Measurements from ENCODE around the gene NIPBL.
"Not testable (repeated sequence)": the region's sequence is repeated elsewhere in the genome, so short reads cannot be mapped to it uniquely, and the experiment has no call there.

Gene NIPBL

DNA sequence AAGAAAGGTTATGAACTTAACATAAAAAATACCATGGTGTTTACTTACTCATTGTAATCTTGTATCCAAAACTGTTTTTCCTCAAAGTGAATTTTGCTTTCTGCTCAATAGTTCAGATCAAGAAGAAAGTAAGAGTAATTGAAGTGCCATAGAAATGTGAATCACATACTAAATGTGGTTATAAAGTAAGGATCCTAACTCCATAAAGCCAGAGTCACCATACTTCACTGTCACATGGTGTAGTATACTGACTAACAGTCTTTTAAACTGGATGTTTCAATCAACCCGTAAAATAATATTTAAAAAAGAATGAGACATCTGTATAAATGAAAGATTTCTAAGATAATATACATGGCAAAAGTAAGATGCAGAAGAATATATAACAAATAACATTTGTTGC is 72.1 kb downstream of the NIPBL start:
- no peak for DNase-seq

DNA sequence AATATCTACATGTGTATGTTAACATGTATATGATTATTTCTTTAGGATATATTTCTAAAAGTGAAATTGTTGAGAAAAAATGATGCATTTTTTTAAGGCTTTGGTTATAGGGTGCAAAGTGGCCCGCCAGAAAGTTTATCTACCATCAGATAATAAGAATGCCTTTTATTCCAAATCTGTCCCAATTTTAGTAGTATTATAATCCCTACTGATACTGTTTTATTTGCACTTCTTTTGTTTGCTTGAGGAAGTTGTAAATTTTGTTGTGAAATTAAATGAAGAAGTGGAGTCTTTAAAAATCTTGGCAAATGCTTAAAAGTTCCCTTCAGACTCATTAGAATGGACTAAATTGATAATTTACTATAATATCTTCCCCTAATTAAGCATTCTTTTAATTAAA is 73.0 kb downstream of the NIPBL start:
- no peak for DNase-seq

DNA sequence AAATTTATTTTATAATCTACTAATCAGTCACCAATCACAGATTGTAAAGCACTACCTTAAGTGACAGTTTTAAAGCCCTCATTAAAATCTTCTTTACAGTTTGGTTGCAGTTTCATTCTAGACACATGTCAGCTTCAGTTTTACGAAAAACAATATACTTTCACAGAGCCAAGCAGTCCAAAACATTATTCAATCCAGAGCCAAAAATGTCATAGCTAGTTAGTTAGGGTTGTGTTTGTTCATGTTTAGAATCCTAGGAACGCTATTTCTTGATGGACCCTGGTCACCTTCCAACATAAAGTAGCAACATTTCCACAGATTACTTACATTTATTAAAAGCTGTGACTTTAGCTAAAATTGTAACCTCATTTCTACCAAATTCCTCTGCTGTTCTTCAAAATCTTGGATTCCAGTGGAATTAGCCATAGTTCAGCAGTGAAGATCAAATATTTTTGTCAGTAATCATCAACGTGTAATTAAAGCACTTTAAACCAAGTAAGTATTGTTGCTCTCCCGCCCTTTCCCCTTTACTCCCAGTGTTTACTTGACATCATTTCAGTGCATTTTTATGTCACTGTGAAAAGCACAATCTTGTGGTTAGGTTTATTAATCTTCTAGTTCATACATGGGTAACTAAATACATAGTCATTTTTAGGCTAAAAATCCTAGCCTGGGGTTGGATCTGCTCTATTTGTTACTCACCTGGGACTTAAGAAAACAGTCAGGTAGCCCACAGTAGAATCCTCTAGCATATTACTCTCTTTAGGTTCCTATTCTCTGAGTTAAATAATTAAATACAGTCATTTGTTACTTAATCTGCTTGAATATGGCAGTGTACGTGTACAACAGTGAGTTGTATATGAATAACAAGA is 74.3 kb downstream of the NIPBL start:
- no peak for DNase-seq

DNA sequence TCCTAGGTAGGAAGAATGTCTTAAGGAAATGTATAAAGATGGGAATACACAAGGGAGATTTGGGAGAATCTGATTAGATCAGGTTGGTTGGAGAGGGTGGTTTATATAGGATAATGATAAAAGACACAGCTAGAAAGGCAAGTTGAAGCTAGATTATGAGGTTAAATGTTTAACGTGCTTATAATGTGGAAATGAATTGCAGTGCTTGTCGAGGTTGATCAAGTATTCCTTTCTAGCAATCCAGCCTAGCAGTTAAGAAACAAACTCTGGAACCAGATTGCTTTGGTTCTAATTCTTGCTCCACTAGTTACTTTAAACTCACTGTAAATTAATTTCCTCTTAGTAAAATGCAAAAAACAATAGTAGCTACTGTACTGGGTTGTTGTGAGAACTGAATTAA is 76.5 kb downstream of the NIPBL start:
- DNase-seq, result no peak

DNA sequence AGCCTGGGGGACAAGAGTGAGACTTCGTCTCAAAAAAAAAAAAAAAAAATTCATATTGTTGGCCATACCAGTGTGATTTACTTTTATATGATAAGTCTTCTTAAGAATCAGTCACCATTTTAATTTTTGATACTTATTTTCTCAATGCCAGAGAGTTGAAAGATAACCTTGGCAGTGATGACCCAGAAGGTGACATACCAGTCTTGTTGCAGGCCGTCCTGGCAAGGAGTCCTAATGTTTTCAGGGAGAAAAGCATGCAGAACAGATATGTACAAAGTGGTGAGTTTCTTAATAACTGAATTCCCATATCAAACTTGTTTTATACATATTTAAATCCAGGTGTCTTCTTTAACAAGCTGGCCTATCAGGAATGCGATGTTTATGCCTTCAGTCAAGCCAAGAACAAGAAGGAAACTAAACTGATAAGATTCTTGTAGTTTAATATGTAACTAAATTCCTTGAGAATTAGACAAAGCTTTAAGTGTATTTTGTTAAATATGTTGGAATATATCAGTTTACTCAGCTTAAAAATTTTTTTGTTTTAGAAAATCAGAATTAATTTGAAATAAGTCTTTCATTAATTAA is 81.5 kb downstream of the NIPBL start:
- DNase-seq, result no peak

DNA sequence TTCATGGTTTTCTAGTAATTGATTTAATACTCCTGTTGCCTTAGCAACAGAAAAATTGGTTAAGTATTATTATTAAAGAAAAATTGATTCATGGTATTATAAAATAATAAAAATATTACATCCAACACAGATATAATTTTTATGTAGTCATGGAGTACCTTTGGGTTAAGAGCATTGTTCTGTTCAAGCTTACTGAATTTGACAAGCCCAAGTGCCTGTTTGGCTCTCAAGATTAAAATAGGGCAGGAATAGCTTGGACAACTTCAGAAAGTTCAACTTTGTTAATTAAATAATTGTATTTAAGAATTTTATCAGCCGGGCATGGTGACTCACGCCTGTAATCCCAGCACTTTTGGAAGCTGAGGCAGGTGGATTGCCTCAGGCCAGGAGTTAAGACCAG is 82.0 kb downstream of the NIPBL start:
- DNase-seq, result no peak

DNA sequence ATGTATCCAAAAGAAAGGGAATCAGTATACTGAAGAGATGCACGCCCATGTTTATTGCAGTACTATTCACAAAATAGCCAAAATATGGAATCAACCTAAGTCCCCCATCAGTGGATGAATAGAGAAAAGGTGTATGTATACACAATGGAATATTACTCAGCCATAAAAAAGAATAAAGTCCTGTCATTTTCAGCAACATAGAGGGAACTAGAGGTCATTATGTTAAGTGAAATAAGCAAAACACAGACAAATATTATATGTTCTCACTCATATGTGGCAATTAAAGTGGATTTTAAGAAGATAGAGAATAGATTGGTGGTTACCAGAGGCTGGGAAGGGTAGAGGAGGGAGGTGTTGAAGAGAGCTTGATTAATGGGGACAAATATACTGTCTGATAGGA is 88.6 kb downstream of the NIPBL start:
- DNase-seq, result no peak

DNA sequence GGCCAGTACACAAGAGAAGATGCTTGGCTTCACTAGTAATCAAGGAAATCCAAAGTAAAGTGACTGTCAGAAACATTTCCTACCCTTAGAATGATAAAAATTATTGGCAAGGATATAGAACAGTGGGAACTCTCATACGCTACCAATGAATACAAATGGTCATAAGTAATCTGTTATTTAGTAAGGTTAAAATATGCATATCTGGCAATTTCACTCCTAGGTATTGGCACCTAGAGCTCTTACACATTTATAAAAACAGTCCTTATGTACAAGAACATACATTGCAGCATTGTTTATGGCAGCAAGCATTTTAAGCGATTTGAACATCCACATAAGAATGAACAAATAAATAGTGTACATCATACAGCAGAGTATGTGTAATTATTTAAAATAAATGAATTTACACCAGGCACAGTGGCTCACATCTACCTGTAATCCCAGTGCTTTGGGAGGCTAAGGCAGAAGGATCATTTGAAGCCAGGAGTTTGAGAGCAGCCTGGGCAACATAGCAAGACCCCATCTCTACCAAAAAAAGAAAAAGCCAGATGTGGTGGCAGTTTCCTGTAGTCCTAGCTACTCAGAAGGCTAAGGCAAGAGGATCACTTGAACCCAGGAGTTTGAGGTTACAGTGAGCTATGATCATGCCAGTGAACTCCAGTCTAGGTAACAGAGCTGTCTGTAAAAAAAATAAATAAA is 93.3 kb downstream of the NIPBL start:
- no peak for DNase-seq

DNA sequence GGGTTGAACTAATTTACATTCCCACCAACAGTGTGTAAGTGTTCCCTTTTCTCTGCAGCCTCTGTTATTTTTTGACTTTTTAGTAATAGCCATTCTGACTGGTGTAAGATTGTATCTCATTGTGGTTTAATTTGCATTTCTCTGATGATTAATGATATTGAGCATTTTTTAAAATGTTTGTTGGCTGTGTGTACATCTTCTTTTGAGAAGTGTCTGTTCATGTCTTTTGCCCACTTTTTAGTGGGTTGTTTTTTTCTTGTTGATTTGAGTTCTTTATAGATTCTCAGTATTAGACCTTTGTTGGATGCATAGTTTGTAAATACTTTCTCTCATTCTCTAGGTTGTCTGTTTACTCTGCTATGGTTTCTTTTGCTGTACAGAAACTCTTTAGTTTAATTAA is 101.6 kb downstream of the NIPBL start:
- no peak for DNase-seq

DNA sequence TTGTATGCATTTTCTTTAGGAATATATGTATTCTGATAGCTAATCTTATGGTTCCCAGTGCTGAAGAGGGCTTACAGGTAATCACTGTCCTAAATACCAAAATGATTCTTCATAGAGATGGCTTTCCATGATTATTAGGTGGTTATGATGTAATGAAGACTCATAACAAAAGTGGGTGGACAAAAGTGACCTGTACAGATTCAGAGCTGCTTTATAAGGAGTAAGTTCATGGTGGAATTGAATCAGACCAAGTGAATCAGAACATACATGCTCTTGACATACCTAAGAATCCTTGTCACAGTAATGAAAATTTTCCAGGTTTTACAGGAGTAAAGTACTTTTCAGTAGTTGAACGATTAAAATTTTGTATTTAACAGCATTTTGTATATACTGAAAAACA is 105.6 kb downstream of the NIPBL start:
- no peak for DNase-seq

DNA sequence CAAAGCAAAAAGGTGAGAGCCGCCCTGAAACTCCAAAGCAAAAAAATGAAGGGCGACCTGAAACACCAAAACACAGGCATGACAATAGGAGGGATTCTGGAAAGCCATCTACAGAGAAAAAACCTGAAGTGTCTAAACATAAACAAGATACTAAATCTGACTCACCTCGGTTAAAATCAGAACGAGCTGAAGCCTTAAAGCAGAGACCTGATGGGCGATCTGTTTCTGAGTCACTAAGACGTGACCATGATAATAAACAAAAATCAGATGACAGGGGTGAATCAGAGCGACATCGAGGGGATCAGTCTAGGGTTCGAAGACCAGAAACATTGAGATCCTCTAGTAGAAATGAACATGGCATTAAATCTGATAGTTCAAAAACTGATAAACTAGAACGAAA is 108.8 kb downstream of the NIPBL start:
- DNase-seq, result no peak

DNA sequence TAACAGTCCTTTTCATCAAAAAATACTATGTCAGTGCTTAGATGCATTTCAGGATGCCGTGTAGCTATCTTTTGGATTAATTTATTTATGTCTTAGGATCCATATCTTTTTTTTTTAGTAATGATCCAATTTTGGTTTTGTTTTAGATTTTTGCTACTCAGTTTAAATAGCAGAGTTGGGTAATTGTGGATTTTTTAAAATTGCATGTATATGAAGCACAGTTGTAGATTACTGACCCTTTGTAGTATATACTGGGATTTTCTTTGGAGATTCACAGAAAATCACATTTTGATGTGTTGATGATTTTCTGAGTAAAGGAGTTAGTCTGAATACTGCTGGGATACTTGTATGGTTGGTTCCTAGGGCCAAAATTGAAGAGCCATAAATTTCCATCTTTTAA is 111.8 kb downstream of the NIPBL start:
- DNase-seq, result no peak

DNA sequence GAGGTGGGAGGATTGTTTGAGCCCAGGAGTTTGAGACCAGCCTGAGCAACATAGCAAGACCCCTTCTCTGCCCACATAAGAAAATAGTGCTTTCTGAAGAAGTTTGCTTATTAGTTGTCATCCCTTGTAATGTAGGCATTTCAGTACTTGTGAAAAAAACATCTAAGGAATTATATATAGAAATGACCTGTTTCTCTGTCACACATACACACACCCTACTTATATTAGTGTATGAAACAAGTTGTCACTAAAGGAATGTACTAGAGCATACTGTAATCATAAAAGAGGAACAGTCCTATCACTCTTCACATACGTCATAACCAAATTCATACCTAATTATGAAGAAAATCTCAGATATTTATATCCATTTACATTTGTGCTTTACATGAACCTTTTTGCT is 122.0 kb downstream of the NIPBL start:
- no peak for DNase-seq

DNA sequence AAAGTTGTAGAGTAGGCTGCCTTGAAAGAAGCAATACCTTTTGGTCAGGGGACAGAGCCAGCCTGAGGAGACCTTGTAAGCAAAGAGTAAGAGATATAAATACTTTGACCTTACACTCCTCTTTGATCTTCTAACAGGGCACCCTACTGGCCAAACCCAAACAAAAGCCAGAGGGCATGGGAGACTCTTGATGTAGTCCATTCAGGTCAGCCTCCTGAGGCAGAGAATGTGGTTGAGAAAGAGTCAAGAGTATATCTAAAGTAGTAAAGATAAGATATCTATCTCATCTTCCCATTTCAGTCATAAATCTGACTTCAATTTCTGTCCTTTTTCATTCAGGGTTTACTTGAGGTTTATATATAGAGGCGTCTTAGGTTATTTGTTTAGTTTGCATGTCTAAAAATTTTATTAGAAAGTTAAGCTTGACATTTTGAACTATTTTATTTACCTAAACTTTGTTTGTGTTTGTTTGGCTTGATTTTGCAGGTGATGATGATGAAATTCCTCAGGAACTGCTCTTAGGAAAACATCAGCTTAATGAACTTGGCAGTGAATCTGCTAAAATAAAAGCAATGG is 125.7 kb downstream of the NIPBL start:
- no peak for DNase-seq

DNA sequence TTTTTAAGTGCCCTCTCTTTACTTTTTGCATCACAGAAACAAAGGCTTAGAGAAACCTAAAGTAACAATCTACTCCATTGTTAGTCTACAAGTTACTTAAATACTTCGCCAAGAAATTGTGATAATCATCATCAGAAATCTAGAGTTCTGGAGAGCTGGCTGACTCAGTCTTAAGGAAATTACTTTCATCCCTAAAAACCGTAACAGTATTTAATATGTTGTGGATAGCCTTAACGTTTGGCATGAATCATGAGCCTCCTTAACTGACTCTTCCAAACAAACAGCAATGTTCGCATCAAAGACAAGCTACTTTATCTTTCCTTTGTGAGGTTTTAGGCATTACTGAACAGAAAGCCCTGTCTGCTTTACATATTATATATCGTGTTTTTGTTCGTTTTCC is 128.7 kb downstream of the NIPBL start:
- DNase-seq, result no peak

DNA sequence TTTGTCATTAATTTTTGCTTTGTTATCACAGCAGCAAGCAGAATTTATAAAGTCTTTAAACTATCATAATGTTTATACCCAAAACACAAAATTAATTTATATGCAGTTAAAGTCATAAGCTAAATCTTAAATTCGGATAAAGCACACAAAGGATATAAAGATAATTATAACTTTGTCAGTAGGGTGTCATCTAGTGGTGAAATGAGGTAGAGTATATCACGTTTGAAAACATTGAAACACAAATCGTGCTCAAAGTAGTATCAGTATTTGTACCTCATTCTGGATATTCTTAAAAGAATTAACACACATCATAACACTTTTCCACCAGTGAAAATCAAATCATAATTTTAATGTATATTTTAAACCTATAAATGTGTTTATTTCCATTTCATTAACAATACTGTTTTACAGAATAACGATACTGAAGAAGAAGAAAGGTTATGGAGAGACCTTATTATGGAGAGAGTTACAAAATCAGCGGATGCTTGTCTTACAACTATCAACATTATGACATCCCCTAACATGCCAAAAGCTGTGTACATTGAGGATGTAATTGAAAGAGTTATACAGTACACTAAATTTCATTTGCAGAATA is 129.5 kb downstream of the NIPBL start:
- DNase-seq, result no peak

DNA sequence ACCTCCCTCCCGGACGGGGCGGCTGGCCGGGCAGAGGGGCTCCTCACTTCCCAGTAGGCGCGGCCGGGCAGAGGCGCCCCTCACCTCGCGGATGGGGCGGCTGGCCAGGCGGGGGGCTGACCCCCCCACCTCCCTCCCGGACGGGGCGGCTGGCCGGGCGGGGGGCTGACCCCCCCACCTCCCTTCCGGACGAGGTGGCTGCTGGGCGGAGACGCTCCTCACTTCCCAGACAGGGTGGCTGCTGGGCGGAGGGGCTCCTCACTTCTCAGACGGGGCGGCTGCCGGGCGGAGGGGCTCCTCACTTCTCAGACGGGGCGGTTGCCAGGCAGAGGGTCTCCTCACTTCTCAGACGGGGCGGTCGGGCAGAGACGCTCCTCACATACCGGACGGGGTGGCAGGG is 136.6 kb downstream of the NIPBL start:
- not testable (repeated sequence) for DNase-seq

DNA sequence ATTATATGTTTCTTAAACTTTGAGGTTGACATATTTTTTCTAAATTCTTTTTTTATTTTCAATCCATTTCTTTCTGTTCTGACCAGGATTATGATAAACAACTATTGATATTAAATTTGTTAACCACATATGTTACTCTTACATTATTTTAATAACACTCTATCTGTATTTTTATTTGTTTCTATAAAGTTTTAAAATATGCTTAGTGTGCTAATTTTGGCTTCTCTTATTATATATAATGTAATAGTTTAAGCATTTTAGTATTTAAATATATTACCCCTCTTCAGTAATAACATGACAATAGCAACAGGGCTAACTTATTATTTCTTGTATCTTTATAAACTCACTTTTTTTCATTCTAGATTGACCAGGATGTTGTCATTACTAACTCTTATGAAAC is 137.8 kb downstream of the NIPBL start:
- DNase-seq, result no peak

DNA sequence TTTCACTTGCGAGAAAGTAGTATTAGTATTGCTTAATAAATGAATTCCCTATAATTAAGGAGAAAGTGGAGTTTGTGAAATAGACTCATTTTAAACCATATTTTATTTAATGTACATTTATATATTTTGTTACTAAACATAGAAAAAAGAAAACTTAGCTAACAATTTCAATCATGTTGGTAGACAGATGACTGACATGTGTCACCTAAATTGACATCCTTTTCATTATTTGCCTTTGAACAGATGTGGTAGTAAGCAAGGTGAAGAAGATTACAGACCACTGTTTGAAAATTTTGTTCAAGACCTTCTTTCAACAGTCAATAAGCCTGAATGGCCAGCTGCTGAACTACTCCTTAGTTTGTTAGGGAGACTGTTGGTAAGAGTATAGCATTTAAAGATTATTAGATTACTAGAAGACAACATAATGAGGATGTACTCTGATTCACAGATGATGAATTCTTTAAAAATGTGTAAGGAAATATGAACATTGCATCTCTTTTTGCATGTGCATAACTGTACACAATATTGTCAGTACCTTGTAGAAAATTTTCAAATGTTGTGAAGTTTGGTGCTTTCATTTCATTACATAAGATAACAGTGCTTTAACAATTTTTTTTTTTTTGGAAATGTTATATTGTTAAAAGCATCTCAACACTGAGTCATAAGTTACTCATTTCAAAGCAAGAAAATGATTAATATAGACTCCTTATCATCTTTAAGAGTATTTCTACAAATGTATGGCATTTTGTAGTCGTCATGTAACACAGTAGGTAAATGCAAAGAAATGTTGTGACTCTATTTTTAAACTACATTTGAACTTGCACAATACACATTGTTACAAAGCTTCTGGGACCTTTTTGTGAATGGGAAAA is 139.5 kb downstream of the NIPBL start:
- no peak for DNase-seq

DNA sequence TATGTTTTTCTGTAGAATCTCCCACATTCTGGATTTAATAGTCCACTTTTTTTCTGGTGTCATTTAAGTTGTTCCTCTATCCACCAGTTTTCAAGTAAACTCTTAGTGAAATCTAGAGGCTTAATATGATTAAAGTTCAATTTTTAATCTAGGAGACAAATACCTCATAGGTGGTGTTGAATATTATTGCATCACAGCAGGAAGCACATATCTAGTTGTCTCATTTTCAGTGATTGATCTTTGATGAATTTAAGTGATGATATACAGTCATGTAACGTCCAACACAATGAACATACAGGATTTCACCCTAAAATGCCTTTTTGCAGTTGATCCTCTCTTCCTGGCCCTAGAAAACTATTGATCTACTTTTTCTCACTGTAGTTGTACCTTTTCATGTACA is 152.3 kb downstream of the NIPBL start:
- DNase-seq, result no peak

DNA sequence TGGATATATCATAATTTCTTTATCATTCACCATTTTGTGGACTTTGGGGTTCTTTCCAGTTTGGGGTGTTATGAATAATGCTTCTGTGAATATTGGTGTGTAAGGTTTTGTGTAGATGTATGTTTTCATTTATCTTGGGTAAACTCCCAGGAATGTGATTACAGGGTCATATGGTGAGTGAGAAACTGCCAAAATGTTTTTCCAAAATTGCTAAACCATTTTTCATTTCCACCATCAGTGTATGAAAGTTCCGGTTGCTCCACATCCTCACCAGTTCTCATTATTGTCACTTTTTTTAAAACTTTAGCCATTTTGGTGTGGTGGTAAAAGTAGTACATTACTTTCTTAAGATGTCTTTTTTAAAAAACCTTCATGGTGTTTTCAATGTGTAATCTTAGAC is 152.9 kb downstream of the NIPBL start:
- DNase-seq, result no peak

DNA sequence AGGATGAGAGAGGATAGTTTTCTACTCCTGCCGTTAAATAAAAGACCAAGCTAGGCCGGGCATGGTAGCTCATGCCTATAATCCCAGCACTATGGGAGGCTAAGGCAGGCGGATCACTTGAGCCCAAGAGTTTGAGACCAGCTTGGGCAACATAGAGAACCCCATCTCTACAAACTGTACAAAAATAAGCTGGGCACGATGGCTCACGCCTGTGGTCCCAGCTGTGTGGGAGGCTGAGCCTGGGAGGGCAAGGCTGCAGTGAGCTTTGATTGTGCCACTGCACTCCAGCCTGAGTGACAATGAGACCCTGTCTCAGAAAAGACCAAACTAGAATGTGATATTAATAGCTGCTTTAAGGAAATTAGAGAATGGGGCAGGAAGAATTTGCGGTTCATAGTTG is 158.4 kb downstream of the NIPBL start:
- no peak for DNase-seq
